ENCODE data around the gene SUPT3H. TPM values are rescaled to one million over a fixed set of nuclear protein-coding genes. Genes with fewer than 3 reads are reported as not detected.
"Not testable (repeated sequence)": the region's sequence is repeated elsewhere in the genome, so short reads cannot be mapped to it uniquely, and the experiment has no call there.

SUPT3H gene
- total and polyA plus RNA-seq, 2 of the 8 experiments (the other 6 are each of a cell fraction or from before 2014, with no cell fraction given) = 18.8 to 23.0 TPM

DNA sequence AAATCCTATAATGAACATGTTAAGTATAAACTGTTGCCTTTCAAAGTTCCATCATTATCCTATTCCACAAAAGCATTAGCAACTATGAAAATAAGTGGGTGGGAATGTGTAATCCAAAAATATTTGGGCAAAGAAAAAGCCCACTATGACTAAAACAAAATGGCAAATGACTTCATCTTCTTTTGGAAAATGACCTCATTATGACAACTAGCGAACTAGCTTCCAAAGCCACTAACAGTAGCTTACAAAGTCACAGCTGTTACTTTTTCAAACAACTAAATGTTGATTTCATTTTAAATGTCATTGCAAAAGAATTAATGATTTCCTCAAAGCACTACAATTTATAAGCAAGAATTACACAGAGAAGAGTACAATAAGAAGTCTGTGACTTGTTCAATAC lies 99.4 kb downstream of the SUPT3H start (continued):
- no peak for TF ChIP-seq RXRA (IDR thresholded peaks at IDR 0.05; ENCODE audit: insufficient read depth, low read depth, low read length)

DNA sequence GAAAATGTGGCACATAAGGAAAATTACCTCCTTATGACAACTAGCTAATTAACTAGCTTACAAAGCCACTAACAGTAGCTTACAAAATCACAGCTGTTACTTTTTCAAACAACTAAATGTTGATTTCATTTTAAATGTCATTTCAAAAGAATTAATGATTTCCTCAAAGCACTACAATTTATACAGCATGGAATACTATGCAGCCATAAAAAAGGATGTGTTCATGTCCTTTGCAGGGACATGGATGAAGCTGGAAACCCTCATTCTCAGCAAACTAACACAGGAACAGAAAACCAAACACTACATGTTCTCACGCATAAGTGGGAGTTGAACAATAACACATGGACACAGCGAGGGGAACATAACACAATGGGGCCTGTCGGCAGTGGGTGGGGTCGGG lies 100.0 kb downstream of the SUPT3H start:
- H2AK5ac ChIP-seq (ENCODE audit: low read depth, low read length); H3K79me1 ChIP-seq (ENCODE audit: low read depth, low read length); H3K14ac ChIP-seq (ENCODE audit: insufficient read length); H3K4me3 ChIP-seq (ENCODE audit: extremely low read depth in 1 of 4, insufficient read depth in 2 of 4, low read depth in 3 of 4, low read length in 4 of 4); H2BK5ac ChIP-seq (ENCODE audit: low read depth, low read length); H3K9ac ChIP-seq (replicated peaks in 1 of 4; ENCODE audit: extremely low read depth in 1 of 4, low read depth in 3 of 4, low read length in 3 of 4); H3K56ac ChIP-seq (replicated peaks; ENCODE audit: insufficient read length, low read depth, low read length); DNase-seq (ENCODE audit: low read depth in 1 of 2, low spot score in 2 of 2); H2AFZ ChIP-seq (ENCODE audit: low read length); H2BK15ac ChIP-seq (ENCODE audit: low read length); H3K27me3 ChIP-seq (replicated peaks in 1 of 4; ENCODE audit: control insufficient read depth in 3 of 4, extremely low read depth in 1 of 4, insufficient read depth in 3 of 4, low read length in 3 of 4); H3K4me1 ChIP-seq (replicated peaks in 1 of 4; ENCODE audit: control insufficient read depth in 3 of 4, insufficient read depth in 4 of 4, low read length in 3 of 4); H3K23me2 ChIP-seq (ENCODE audit: low read depth, low read length); H3K4ac ChIP-seq (replicated peaks; ENCODE audit: insufficient read length, low read depth, low read length); H3K4me2 ChIP-seq (ENCODE audit: insufficient read depth in 1 of 2, low read depth in 2 of 2, low read length in 2 of 2); H2BK12ac ChIP-seq (ENCODE audit: low read depth, low read length); H4K5ac ChIP-seq (ENCODE audit: insufficient read length, low read depth, low read length); H3K27ac ChIP-seq (ENCODE audit: low read depth, low read length); H4K91ac ChIP-seq (replicated peaks; ENCODE audit: insufficient read length, low read length); H2BK20ac ChIP-seq (ENCODE audit: low read length); H4K8ac ChIP-seq (ENCODE audit: extremely low read depth, insufficient read depth, low read length); H3K18ac ChIP-seq (ENCODE audit: extremely low read depth, low read length); H3K23ac ChIP-seq (ENCODE audit: insufficient read length); FAIRE-seq; H3K36me3 ChIP-seq (ENCODE audit: control insufficient read depth in 2 of 4, insufficient read depth in 4 of 4, low read length in 3 of 4); POLR2A ChIA-PET (ENCODE audit: partially characterized antibody); H2BK120ac ChIP-seq (replicated peaks; ENCODE audit: low read depth, low read length); H4K20me1 ChIP-seq (replicated peaks in 1 of 2; ENCODE audit: control insufficient read depth in 1 of 2, insufficient read depth in 2 of 2, low read length in 2 of 2); H3K79me2 ChIP-seq (ENCODE audit: control insufficient read depth in 1 of 2, insufficient read depth in 2 of 2, low read length in 2 of 2): not testable (repeated sequence)
- WGBS, 2 experiments (ENCODE audit: extremely low coverage in 1 of 2, insufficient coverage in 1 of 2, insufficient read length in 1 of 2, insufficient replicate concordance in 2 of 2, low coverage in 1 of 2, low lambda C conversion rate in 2 of 2, missing lambda C conversion rate in 1 of 2) = 92% methylated on average over 4 of the region's 4 CpGs; no CpG with 5 or more reads in 1 of the 2 experiments
- peaks cover 12 to 15% of the 10 kb centered on the region in 2 experiments; a peak in 3 of 4 replicates for H3K9me3 ChIP-seq (ENCODE audit: insufficient read depth in 2 of 2, low read depth in 1 of 2, low read length in 1 of 2)
- CTCF ChIA-PET (ENCODE audit: partially characterized antibody) = interaction anchor here (0.6 kb wide), 1 partner anchor 318 kb away, joined by 3 read pairs; no protein-coding TSS in a partner anchor
